NCI-H1105 treated with DMSO at 0.1 percent for 48 hours (cell line): ENCODE measurements around the gene ALPG.
"Not testable (repeated sequence)": the region's sequence is repeated elsewhere in the genome, so short reads cannot be mapped to it uniquely, and the experiment has no call there.

ENCODE experiments used
- DNase-seq: peaks from one replicate; lab custom pipeline; 2025; lab: John Stamatoyannopoulos, UW

Gene ALPG

DNA sequence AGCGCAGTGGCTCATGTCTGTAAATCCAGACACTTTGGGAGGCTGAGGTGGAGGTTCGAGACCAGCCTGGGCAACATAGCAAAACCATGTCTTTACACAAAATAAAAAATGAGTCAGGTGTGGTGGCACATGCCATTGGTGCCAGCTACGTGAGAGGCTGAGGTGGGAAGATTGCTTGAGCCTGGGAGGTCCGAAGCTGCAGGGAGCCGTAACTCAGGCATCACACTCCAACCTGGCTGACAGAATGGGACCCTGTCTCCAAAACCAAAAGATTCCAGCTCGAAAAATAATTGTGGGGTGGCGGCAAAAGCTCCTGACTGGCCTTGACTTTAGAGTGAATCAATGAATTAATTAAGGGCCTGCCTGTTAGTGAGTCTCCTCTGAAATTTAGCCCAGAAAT, 29.3 kb upstream of the ALPG start:
- DNase-seq, result no peak

DNA sequence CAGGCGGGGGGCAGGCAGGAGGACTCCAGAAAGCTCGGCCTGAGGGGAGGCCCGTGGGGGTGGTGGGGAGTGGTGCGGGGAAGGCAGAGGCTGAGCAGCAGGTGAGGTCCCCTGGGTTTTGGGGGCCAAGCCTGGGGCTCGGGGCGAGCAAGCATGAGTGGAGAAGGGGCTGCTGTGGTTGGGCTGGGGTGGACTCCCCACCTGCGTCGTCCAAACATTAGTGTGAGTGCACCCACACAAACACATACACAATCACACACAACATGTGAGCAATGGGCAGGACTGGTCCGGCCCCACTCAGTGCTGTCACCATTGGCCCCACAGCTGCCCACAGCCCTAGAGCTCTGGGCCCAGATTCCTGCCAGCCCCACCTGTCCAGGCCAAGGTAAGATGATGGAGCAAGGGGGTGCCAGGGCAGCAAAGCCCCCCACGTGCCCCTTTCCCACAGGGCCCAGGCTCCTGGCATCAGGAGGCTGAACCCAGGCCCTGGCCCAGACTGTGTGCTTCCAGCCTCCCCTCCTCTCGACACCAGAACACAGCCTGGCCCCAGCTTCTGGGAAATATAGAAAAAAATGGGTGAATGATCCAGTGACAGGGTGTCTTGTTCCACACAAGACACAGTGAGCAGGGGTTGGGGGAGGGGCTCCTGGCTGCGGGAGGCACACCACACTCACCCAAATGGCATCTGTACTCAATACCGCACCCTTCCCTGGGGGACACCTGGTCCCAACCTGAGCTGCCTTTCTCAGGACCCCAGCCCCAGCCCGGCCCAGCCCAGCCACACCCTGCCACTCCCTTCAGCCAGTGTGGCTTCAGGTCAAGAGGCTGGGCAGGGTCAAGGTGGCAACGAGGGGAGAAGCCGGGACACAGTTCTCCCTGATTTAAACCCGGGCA, 28.6 kb upstream of the ALPG start:
- DNase-seq, result no peak

DNA sequence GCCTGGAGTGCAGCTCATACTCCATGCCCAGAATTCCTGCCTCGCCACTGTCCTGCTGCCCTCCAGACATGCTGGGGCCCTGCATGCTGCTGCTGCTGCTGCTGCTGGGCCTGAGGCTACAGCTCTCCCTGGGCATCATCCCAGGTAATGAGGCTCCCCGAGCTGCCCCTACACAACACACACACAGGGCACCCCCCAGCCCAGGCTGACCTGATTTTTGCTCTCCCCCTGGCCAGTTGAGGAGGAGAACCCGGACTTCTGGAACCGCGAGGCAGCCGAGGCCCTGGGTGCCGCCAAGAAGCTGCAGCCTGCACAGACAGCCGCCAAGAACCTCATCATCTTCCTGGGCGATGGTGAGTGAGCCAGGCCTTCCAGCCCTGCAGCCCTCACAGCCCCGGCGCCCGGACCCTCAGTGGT, 27.9 kb upstream of the ALPG start, which contains the start of gene ALPP:
Gene ALPP (plus strand): TSS at position 17 of the 417 bp plus-strand sequence. CDS start 52 bp downstream, at position 69.
- DNase-seq, result not testable (repeated sequence)

DNA sequence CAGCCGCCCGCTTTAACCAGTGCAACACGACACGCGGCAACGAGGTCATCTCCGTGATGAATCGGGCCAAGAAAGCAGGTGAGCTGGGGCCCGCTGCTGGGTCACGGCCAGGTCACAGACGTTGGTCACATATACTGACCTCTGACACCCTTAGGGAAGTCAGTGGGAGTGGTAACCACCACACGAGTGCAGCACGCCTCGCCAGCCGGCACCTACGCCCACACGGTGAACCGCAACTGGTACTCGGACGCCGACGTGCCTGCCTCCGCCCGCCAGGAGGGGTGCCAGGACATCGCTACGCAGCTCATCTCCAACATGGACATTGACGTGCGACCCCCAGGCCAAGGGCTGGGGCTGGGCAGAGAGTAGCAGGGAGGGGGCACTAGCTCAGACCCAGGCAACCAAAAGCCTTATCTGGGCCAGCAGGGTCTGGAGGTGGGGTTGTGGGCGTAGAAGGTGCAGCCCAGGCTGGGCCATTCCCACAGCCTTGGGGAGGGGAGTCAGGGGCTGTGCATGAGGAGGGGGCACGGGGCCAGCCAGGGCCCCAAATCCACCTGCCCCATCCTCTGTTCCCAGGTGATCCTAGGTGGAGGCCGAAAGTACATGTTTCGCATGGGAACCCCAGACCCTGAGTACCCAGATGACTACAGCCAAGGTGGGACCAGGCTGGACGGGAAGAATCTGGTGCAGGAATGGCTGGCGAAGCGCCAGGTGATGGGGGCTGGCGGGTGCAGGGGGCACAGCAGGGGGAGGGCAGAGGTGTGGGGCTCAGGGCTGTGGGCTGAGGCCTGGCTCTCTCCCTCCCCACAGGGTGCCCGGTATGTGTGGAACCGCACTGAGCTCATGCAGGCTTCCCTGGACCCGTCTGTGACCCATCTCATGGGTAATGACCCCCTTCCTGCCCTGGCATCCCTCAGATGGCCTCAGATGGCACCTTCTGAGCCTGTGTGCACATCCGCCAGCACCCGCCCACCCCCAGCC, 26.7 kb upstream of the ALPG start:
- DNase-seq, result not testable (repeated sequence)

DNA sequence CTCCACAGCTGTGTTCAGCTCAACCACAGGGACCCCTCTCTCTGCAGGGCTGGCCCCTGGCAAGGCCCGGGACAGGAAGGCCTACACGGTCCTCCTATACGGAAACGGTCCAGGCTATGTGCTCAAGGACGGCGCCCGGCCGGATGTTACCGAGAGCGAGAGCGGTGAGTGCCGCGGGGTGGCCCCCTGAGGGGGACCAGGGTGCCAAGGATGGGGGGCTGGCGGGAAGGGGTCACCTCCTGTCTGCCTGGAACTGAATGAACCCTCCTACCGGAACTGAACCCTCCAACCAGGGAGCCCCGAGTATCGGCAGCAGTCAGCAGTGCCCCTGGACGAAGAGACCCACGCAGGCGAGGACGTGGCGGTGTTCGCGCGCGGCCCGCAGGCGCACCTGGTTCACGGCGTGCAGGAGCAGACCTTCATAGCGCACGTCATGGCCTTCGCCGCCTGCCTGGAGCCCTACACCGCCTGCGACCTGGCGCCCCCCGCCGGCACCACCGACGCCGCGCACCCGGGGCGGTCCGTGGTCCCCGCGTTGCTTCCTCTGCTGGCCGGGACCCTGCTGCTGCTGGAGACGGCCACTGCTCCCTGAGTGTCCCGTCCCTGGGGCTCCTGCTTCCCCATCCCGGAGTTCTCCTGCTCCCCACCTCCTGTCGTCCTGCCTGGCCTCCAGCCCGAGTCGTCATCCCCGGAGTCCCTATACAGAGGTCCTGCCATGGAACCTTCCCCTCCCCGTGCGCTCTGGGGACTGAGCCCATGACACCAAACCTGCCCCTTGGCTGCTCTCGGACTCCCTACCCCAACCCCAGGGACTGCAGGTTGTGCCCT, 25.2 kb upstream of the ALPG start:
- DNase-seq, result not testable (repeated sequence)

DNA sequence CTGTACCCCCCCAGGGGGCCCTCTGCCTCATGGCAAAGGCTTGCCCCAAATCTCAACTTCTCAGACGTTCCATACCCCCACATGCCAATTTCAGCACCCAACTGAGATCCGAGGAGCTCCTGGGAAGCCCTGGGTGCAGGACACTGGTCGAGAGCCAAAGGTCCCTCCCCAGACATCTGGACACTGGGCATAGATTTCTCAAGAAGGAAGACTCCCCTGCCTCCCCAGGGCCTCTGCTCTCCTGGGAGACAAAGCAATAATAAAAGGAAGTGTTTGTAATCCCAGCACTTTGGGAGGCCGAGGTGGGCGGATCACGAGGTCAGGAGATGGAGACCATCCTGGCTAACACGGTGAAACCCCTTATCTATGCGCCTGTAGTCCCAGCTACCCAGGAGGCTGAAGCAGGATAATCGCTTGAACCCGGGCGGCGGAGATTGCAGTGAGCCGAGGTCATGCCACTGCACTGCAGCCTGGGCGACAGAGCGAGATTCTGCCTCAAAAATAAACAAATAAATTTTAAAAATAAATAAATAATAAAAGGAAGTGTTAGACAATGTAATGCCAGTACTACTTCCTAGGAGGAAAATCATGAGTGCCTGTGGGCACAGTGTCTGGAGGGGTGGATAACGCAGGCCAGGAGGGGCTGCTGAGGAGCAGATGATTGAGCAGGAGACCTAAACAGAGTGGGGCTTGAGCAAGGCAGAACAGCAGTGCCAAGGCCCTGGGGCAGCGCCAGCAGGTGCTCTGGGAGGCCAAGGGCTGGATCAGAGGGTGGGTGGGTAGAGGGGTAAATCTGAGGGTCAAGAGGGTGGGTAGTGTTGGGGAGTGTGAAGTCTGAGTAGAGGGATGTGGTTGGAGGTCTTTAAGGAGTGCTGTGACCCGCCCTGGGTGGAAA, 24.1 kb upstream of the ALPG start:
- no peak for DNase-seq

DNA sequence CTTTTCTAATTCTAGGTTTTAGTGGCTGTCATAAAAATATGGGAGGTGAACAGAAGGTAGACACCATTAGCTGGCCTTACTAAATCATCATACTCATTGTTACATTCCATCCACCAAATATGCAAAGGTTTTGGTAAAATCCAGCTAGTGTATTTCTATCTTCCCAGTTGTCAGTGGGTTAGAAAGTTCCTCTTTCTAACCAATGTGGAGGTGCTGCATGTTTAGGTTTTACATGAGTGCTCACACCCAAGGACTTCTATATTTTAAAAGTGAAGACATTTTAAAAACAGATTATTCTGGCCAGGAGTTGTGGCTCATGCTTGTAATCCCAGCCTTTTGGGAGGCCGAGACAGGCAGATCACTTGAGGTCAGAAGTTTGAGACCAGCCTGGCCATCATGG, 22.2 kb upstream of the ALPG start:
- no peak for DNase-seq

DNA sequence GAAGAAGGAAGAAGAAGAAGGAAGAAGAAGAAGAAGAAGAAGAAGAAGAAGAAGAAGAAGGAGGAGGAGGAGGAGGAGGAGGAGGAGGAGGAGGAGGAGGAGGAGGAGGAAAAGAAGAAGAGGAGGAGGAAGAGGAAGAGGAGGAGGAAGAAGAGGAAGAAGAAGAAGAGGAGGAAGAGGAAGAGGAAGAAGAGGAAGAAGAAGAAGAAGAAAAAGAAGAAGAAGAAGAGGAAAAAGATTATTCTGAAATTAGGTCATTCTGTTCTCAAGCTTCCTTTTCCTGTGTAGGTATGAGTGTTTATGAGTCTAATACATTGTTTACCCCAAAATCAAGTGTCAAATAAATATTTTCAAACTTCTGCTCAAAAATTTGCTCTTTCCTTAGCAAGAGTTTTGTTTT, 21.6 kb upstream of the ALPG start:
- DNase-seq, result not testable (repeated sequence)

DNA sequence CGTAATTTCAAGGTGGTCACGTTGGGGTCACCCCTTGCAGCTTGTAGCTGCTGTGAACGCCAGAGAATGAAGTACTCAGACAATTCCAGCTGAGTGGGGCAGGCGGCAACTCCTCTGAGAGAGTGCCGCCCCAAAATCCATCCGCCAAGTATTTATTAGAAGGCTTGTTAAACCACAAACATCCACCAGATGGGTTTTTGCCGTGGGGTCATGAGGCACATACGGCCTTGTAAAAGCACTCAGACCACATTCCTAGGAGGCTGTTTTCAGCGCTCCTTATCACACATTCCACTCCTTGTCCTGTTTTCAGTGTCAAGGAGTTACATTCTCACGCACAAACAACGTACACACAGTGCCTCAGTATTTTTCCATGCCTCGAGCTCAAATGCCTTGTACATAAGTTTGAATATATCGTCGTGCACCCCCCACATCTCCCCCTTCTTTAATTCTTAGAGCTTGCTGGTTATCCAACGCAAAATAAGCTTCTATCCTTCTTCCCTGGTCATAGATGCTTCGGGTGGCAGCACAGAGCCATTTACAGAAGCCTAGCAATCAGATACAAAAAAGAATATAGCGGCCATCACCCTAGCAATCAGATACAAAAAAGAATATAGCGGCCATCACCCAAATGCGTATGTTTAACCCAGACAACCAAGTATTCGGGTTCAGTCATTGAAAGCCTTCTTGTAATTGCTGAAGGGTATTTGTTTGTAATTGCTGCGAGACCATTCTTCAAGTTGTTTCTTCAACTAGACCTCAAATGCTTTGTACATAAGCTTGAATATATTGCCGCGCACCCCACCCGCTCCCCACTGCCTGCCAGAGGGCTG, 20.8 kb upstream of the ALPG start:
- DNase-seq, result no peak

DNA sequence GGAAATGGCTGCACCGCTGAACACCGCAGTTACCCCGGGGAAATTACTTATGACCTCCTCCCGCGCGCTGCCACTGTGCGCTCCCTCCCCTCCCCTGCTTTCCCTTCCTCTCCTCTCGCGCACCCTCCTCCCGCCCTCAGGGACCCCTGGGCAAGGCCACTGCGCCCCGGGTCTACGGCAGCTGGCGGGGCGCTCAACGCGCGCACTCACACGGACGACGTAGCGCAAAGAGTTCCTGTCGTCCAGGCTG, 20.2 kb upstream of the ALPG start:
- DNase-seq, result no peak

DNA sequence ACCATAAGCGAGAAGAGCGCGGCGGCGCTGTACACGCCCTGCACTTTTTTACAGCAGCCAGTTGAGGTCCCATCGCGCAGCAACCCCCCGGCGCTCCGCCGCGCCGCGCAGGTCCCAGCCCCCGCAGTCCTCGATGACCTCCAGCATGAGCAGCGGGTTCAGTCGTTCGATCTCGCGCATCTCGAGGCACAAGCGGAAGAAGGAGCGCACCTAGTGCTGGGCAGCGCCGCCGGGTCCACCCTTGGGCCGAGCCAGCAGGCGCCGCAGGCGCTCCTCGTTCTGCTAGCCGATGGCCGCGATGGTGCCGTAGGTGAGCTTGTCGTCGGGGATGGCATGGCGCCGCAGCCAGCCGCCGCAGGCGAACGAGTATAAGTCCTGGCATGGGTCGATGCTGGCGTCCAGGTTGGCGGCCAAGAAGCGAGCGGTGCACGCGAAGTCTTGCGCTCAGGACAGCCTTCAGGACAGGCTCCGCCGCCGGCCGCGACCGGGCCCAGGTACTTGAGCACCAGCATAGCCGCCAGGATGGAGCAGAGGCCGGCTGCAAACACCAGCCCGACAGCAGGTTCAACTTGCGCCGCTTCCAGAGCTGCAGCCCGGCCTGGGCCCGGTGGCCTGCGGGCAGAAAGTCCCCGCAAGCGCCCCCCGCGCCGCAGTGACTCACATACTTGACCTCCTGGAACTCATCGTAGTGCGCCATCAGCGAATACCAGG, 19.7 kb upstream of the ALPG start:
- DNase-seq, result no peak

DNA sequence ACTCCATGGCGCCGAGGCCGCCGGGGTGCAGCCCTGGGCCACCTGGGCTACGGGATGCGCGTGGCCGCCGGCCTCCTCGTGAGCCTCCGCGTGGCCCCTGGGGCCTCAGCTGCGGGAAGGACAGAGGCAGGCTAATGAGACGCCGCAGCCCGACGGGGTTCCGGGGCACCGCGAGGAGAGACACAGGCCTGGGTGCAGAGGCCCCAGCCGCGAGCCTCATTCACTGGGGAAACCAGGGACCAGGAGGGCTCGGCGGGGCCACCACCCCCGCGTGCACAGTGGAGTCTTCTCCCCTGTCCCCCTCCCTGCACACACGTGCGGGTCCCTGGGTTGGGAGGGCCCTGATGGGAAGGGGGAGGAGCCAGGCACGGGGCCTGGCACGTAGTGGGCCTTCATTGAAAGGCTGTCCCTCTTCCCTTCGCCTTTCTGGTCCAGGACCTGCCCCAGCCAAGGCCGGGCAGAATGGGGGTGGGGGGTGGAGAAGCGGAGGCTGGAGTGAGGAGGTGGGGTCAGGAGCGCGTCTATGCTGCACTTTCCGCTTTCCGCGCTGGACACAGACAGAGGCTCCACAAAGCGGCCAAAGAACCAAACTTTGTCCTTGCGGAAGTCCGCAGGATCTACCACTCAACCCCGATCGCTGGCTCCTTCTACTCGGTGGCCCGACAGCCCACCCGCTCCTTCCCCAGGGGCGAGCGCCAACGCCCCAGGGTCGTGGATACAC, 19.0 kb upstream of the ALPG start:
- no peak for DNase-seq

DNA sequence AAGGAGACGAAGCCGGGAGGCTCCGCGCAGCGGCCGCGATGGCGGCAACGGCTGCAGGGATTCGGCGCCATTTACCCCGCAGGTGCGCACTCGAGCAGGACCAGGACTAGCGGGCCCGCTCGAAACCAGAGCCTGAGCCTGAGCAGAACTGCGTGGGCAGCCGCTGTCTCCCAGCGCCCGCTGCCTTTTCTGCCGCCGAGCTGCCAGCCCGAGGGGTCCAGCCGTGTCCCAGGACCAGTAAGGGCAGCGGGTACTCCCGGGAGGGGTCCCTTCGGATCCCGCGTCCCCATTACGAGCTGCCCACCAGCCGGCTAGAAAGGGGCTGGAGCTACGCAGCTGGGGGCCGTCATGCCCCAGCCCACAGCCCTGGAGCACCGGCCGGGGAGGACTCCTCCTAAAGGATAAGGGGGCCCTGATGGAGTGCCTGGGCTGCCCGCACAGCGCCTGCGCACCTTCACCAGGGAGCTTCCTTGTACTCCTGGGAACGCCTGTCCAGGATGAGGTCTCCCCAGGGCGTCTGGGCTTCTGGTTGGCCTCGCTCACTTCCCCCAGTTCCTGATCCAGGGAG, 18.2 kb upstream of the ALPG start:
- DNase-seq, result no peak

DNA sequence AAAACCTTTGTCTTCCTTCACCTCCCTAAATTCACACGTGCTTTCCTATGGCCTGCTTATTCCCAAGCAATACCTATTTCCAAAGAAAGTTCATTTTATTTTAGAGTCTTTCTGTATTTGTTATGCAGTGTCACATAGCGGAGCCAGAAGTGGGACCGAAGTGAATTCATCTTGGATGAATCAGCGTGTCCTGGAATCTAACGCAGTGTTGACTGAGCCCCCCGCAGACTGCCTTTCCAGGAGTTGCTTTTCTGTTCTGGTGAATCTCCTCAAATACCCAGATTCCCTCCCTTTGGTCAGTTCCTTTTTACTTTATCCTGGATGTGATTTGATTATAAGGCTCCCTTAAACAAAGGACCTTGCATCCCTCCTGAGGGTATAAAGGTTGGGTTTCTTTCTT, 17.3 kb upstream of the ALPG start:
- no peak for DNase-seq

DNA sequence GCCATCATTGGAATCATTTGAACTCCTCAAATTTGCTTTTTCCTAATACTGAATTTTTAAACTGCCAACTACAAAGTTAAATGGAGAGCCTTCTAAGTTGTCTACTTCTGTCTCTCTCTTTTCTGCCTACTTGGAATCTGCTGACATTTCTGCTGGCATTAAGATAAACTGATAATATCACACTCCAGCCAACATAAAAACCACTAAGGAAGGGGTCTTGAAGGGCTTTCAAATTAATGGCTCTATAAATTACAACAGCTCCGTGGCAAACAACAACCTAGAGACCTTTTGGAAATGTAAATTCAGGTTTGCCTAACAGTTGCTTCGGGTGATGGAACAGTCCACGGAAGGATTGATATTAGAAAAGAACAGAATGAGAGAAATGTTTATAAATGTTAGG, 16.0 kb upstream of the ALPG start:
- no peak for DNase-seq

DNA sequence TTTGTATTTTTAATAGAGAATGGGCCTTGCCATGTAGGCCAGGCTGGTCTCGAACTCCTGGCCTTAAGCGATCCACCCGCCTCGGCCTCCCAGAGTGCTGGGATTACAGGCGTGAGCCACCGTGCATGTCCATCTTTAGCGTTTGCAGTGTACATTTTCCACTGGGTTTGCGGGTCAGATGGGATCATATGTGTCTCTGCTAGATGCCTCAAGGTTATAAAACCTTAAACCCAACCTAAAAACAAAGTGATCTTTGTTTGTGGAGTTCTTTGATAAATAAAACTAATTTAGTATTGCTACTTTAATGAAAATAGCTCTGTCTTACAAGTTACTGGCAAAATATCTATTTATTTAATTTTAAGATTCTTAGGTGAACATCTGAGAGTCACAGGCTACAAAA, 13.1 kb upstream of the ALPG start:
- no peak for DNase-seq

DNA sequence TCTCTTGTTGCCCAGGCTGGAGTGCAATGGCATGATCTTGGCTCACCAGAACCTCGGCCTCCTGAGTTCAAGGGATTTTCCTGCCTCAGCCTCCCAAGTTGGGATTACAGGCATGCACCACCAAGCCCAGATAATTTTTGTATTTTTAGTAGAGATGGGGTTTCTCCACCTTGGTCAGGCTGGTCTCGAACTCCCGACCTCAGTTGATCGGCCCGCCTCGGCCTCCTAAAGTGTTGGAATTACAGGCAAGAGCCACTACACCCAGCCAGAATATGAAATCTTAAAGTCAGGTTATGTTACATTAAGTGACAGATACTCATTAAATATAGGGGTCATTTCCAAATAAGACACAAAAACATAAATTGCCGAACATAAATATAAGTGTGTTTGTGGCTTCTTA, 12.2 kb upstream of the ALPG start:
- not testable (repeated sequence) for DNase-seq

DNA sequence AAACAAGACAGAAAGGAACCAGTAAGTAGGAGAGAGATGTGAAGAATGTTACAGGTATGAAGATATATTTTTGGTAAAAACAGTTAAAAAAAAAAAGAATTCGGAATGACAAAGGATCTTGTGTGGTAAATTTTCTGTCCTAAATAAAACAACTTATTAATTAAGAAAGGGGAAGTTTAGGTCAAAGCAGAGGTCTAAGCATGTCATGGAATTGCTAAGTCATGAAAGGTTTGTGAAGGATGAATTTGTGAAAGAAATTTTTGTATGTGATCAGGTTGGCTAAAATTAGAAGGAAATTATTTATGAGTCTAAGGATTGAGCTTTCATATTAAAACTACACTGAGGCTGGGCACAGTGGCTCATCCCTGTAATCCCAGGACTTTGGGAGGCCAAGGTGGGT, 11.1 kb upstream of the ALPG start:
- no peak for DNase-seq

DNA sequence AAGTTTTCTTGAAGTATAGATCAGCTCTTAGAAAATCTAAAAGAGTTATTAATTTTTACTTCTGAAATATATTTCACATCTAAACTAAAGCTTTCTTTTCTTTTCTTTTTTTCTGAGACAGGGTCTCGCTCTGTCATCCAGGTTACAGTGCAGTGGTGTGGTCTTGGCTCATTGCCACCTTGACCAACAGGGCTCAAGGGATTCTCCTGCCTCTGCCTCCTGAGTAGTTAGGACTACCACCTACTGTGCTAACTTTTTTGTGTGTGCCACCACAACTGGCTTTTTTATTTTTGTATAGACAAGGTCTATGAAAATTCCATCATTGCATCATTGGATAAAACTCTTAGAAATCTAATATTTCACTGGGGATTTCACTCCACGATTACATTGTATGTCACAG, 10.0 kb upstream of the ALPG start:
- DNase-seq, result no peak
